HepG2 (cell line): ENCODE data around the gene SYPL2. TPM values are rescaled to one million over a fixed set of nuclear protein-coding genes. Genes with fewer than 3 reads are reported as not detected.

Source experiments
- ATAC-seq: fragments of 200-7000 bp; cut with Tn5 transposase; 3 replicates; pipeline ENCODE4 v1.9.1; 2020; ENCODE audit warnings: mild to moderate bottlenecking, moderate library complexity
- BruUV-seq: library from RNA; stranded (reverse); fragments of 400-500 nt; replicated peaks from 2 replicates; lab custom pipeline; 2021; lab: Mats Ljungman, UMichigan
- CTCF ChIA-PET: fragments of 300-600 bp; formaldehyde crosslinking; extraction: SDS; loops from one replicate; lab custom pipeline; 2021; ENCODE audit warnings: low total read pairs, inconsistent platforms, low intra/inter-chr PET ratio; lab: Yijun Ruan, JAX
- POLR2A ChIA-PET: fragments of 350-600 bp; sonication (Branson Sonifier 250); formaldehyde crosslinking; loops from one replicate; lab custom pipeline; 2020; ENCODE audit warnings: antibody characterized with exemption, inconsistent platforms; lab: Yijun Ruan, JAX
- DNase-seq: peaks from one replicate; pipeline ENCODE4 v3.0.0-alpha.2; 2015; ENCODE audit warnings: low spot score
- FAIRE-seq: peaks from 3 replicates; lab custom pipeline; 2011; peaks lifted over from hg19 to GRCh38; lab: Jason Lieb, UNC
- H2AFZ ChIP-seq: one replicate; pipeline ENCODE4 v1.6.1; 2011; ENCODE audit warnings: low read length, inconsistent platforms
- H3K27ac ChIP-seq: fragments of 300-600 bp; 3 replicates; pipeline ENCODE4 v1.8.0; 2011; ENCODE audit warnings: mixed run types, mild to moderate bottlenecking, mixed read lengths, low read length, inconsistent platforms; ENCODE audit not compliant: insufficient read depth; ENCODE audit errors: extremely low read length
- H3K27me3 ChIP-seq, 2 experiments: fragments of 200-600 bp in 1 of 2; 2 replicates in 1 of 2; 3 replicates in 1 of 2; pipeline versions ENCODE4 v1.6.0 to v1.8.0; 2011; ENCODE audit warnings: low read length in 2 of 2, mild to moderate bottlenecking in 2 of 2, moderate library complexity in 2 of 2, inconsistent platforms in 1 of 2; ENCODE audit not compliant: insufficient read depth in 2 of 2, control insufficient read depth in 1 of 2
- H3K36me3 ChIP-seq, 2 experiments: fragments of 200-600 bp in 1 of 2; replicated peaks in 1 of 2; 2 replicates in 1 of 2; 3 replicates in 1 of 2; pipeline versions ENCODE4 v1.5.1 to v1.8.0; 2011; ENCODE audit warnings: low read length in 2 of 2, inconsistent platforms in 1 of 2; ENCODE audit not compliant: insufficient read depth in 2 of 2, control insufficient read depth in 1 of 2
- H3K4me1 ChIP-seq: 2 replicates; pipeline ENCODE4 v1.5.1; 2012; ENCODE audit warnings: low read length, inconsistent platforms; ENCODE audit not compliant: insufficient read depth
- H3K4me2 ChIP-seq: 2 replicates; pipeline ENCODE4 v1.6.0; 2011; ENCODE audit warnings: low read depth, low read length, inconsistent platforms
- H3K4me3 ChIP-seq, 3 experiments: fragments of 200-600 bp in 1 of 3; sonication (generic), shearing (Covaris generic) in 1 of 3; replicated peaks in 1 of 3; 2 replicates each; pipeline ENCODE4 v1.5.1; 2011 to 2016; ENCODE audit warnings: low read length in 3 of 3, inconsistent platforms in 2 of 3, low read depth in 2 of 3, mild to moderate bottlenecking in 2 of 3, control low read depth in 1 of 3, mixed read lengths in 1 of 3; ENCODE audit not compliant: insufficient read depth in 1 of 3
- H3K79me2 ChIP-seq: one replicate; pipeline ENCODE4 v1.6.1; 2011; ENCODE audit warnings: low read length, inconsistent platforms; ENCODE audit not compliant: insufficient read depth
- H3K9ac ChIP-seq: 2 replicates; pipeline ENCODE4 v1.6.0; 2011; ENCODE audit warnings: mild to moderate bottlenecking, low read depth, low read length, inconsistent platforms; ENCODE audit not compliant: insufficient read depth
- H3K9me3 ChIP-seq: 2 replicates; pipeline ENCODE4 v1.5.1; 2012; ENCODE audit warnings: mild to moderate bottlenecking, low read length
- H4K20me1 ChIP-seq: 2 replicates; pipeline ENCODE4 v1.6.0; 2011; ENCODE audit warnings: inconsistent platforms, mild to moderate bottlenecking, low read length, moderate library complexity; ENCODE audit not compliant: insufficient read depth
- ARNTL ChIP-seq: sonication (generic); formaldehyde crosslinking; IDR thresholded peaks from 2 replicates; pipeline ENCODE4 v1.4.0; 2020; ENCODE audit warnings: mild to moderate bottlenecking, missing genetic modification reagents
- DR1 ChIP-seq: sonication (generic); formaldehyde crosslinking; IDR thresholded peaks from 2 replicates; pipeline ENCODE4 v1.8.0; 2021; ENCODE audit warnings: mild to moderate bottlenecking, missing genetic modification reagents, inconsistent platforms
- HNF1B ChIP-seq: sonication (generic); formaldehyde crosslinking; IDR thresholded peaks from 2 replicates; pipeline ENCODE4 v1.5.1; 2020; ENCODE audit warnings: mild to moderate bottlenecking, moderate library complexity, missing genetic modification reagents
- LBX2 ChIP-seq: sonication (generic); formaldehyde crosslinking; IDR thresholded peaks from 2 replicates; pipeline ENCODE4 v1.5.0; 2020; ENCODE audit warnings: missing genetic modification reagents, mild to moderate bottlenecking, borderline replicate concordance
- MBNL3 ChIP-seq: fragments of 250-450 bp; sonication (Bioruptor Pico); conservative IDR thresholded peaks from 2 replicates; pipeline ENCODE4 v1.8.0; 2022; ENCODE audit warnings: mild to moderate bottlenecking, inconsistent platforms
- PCBP2 ChIP-seq: fragments of 200-400 bp; formaldehyde crosslinking; optimal IDR thresholded peaks from 2 replicates; pipeline ENCODE3; 2018; ENCODE audit warnings: low read length, low read depth; ENCODE audit not compliant: poor library complexity, severe bottlenecking
- POLR2G ChIP-seq: fragments of 200-400 bp; formaldehyde crosslinking; IDR thresholded peaks from 2 replicates; pipeline ENCODE4 v1.6.1; 2018; ENCODE audit warnings: mild to moderate bottlenecking, low read depth, low read length, moderate library complexity
- REPIN1 ChIP-seq: sonication (generic); formaldehyde crosslinking; IDR thresholded peaks from 2 replicates; pipeline ENCODE4 v1.8.0; 2022; ENCODE audit warnings: missing genetic modification reagents, low read depth, mild to moderate bottlenecking, borderline replicate concordance
- ZBTB44 ChIP-seq: sonication (generic); formaldehyde crosslinking; IDR thresholded peaks from 2 replicates; pipeline ENCODE4 v1.4.0; 2020; ENCODE audit warnings: missing genetic modification reagents
- ZC3H13 ChIP-seq: sonication (generic); formaldehyde crosslinking; IDR thresholded peaks from 2 replicates; pipeline ENCODE4 v1.8.1; 2023; ENCODE audit warnings: mild to moderate bottlenecking, missing genetic modification reagents, moderate library complexity
- ZNF33B ChIP-seq: sonication (generic); formaldehyde crosslinking; IDR thresholded peaks from 2 replicates; pipeline ENCODE4 v1.5.1; 2020; ENCODE audit warnings: mild to moderate bottlenecking, missing genetic modification reagents
- ZNF367 ChIP-seq: sonication (generic); formaldehyde crosslinking; IDR thresholded peaks from 2 replicates; pipeline ENCODE4 v1.4.0; 2020; ENCODE audit warnings: missing genetic modification reagents, borderline replicate concordance
- WGBS: methylation state at CpG from one replicate; pipeline ENCODE4 v1.1.6; 2017; ENCODE audit warnings: low lambda C conversion rate; 5-methylcytosine and 5-hydroxymethylcytosine counted together
- in situ Hi-C: cut with HindIII; loops from 2 replicates; pipeline ENCODE4 v1.10.0; 2017; ENCODE audit warnings: low pct_unique_long_range_greater_than_20kb; ENCODE audit not compliant: extremely low pct_ligation_motif_present
- intact Hi-C: fragments of 100-400 bp; cut with micrococcal nuclease; formaldehyde crosslinking; loops from one replicate; pipeline ENCODE4 v1.10.0; 2022; ENCODE audit not compliant: unreplicated experiment
- polyA plus RNA-seq, 8 experiments: library from polyadenylated mRNA; depleted of rRNA in 3 of 8; stranded (reverse) in 7 of 8; unstranded in 1 of 8; fragments of >200 nt; fragmentation: Illumina TruSeq in 4 of 8; extraction: Trizol in 4 of 8; gene quantifications; 2 replicates each; pipeline versions ENCODE4 v1.2.1 to v1.2.3, GENCODE V29; 2011 to 2016; ENCODE audit warnings: low read depth in 4 of 8, missing spikeins in 1 of 8, mixed read lengths in 1 of 8; ENCODE audit not compliant: insufficient read depth in 1 of 8
- total RNA-seq, 5 experiments: library from RNA; depleted of rRNA; stranded (reverse); fragments of >200 nt; fragmentation: Illumina TruSeq; extraction: Trizol; gene quantifications; 2 replicates each; pipeline ENCODE4 v1.2.3, GENCODE V29; 2016; ENCODE audit warnings: low read depth in 1 of 5

The SYPL2 gene
- total and polyA plus RNA-seq, 2 of the 13 experiments (the other 11 are each of a cell fraction or from before 2014, with no cell fraction given) = 0.17 to 0.24 TPM

- intact Hi-C loops (no loop called here), in situ Hi-C loops (no loop called here)
- H4K20me1 ChIP-seq = no peaks in the 10 kb centered on the region
- WGBS = 70% methylated on average over 5 of the region's 5 CpGs
- no peaks in the 10 kb centered on the region; a peak in 1 of 5 replicates for H3K27me3 ChIP-seq
- no peak overlapping the region for H3K4me2 ChIP-seq
- H3K4me1 ChIP-seq = peaks cover 17% of the 10 kb centered on the region
- no peaks in the 10 kb centered on the region for H3K79me2 ChIP-seq
- no peak overlapping the region for H3K27ac ChIP-seq
- FAIRE-seq = no peak
- no TSS peak for BruUV-seq
- ChIA-PET CTCF (no interaction called here), POLR2A (no interaction called here)
- ATAC-seq = no peak
- H3K4me3 ChIP-seq = no peak overlapping the region
- no peak for DNase-seq
- H3K9ac ChIP-seq = no peak overlapping the region
- H3K36me3 ChIP-seq = no peaks in the 10 kb centered on the region; a peak in 2 of 5 replicates
- TF ChIP-seq PCBP2 = no peak
- no peak for TF ChIP-seq DR1 (CRISPR knock-in tag)
- TF ChIP-seq LBX2 (CRISPR knock-in tag) = no peak
- no peak for TF ChIP-seq ZBTB44 (CRISPR knock-in tag)
- no peak for TF ChIP-seq ZNF33B
- TF ChIP-seq ZC3H13 (CRISPR knock-in tag) = no peak
- TF ChIP-seq POLR2G = no peak
- no peak for TF ChIP-seq HNF1B (CRISPR knock-in tag)
- TF ChIP-seq REPIN1 (CRISPR knock-in tag) = no peak
- no peak for TF ChIP-seq ARNTL (CRISPR knock-in tag)
- no peak for TF ChIP-seq MBNL3 (CRISPR knock-in tag)
- no peak for TF ChIP-seq ZNF367
- no peak overlapping the region for H2AFZ ChIP-seq
- no peaks in the 10 kb centered on the region for H3K9me3 ChIP-seq
Observed at GRCh38 chr1:109488201-109488600, 21.9 kb downstream of the SYPL2 start.
